Calu3 (cell line): ENCODE results near the gene BUB1B. TPM values are rescaled to one million over a fixed set of nuclear protein-coding genes. Genes with fewer than 3 reads are reported as not detected.

Experiments used
- BruUV-seq: library from RNA; stranded (reverse); fragments of 400-500 nt; replicated peaks from 2 replicates; lab custom pipeline; 2021; lab: Mats Ljungman, UMichigan
- CTCF ChIA-PET: fragments of 300-600 bp; sonication (Branson Sonifier 250); formaldehyde crosslinking; loops from one replicate; lab custom pipeline; 2022; ENCODE audit warnings: antibody characterized with exemption; lab: Charles Lee
- DNase-seq: peaks from one replicate; pipeline ENCODE4 v3.0.0; 2022
- H3K27ac Mint-ChIP-seq: one replicate; pipeline ENCODE4 v1.8.0; 2022; ENCODE audit warnings: mixed read lengths; ENCODE audit not compliant: unreplicated experiment
- H3K27me3 Mint-ChIP-seq: one replicate; pipeline ENCODE4 v1.8.0; 2022; ENCODE audit warnings: mixed read lengths; ENCODE audit not compliant: unreplicated experiment
- H3K36me3 Mint-ChIP-seq: one replicate; pipeline ENCODE4 v1.8.0; 2022; ENCODE audit warnings: mild to moderate bottlenecking, moderate library complexity, mixed read lengths; ENCODE audit not compliant: insufficient read depth, unreplicated experiment
- H3K4me1 Mint-ChIP-seq: one replicate; pipeline ENCODE4 v1.8.0; 2022; ENCODE audit warnings: mild to moderate bottlenecking, low read depth, mixed read lengths; ENCODE audit not compliant: unreplicated experiment
- H3K4me3 Mint-ChIP-seq: one replicate; pipeline ENCODE4 v1.8.0; 2022; ENCODE audit warnings: mild to moderate bottlenecking, low read depth, moderate library complexity, mixed read lengths; ENCODE audit not compliant: unreplicated experiment
- H3K9me3 Mint-ChIP-seq: one replicate; pipeline ENCODE4 v1.8.0; 2022; ENCODE audit warnings: low read depth, mixed read lengths; ENCODE audit not compliant: unreplicated experiment
- CTCF ChIP-seq: fragments of 200-600 bp; IDR thresholded peaks from one replicate; pipeline ENCODE4 v1.8.0; 2022; ENCODE audit warnings: antibody characterized with exemption; ENCODE audit not compliant: unreplicated experiment
- intact Hi-C: fragments of 100-400 bp; cut with micrococcal nuclease; formaldehyde crosslinking; loops from one replicate; pipeline ENCODE4 v1.10.0; 2022; ENCODE audit not compliant: unreplicated experiment
- total RNA-seq: library from RNA; stranded (reverse); gene quantifications from 2 replicates; pipeline ENCODE4 v1.2.3, GENCODE V29; 2022

BUB1B gene
- total RNA-seq, 1 experiment from 2014 or later: 41.8 TPM

GRCh38 chr15:40155270-40155910 is 5.5 kb upstream of the BUB1B start:
- Mint-ChIP-seq H3K9me3 (no peaks in the 10 kb centered on the region), H3K4me3 (peak overlapping the region; percentile 18), H3K36me3 (peaks cover 5% of the 10 kb centered on the region), H3K27me3 (no peaks in the 10 kb centered on the region), H3K4me1 (peaks cover 30% of the 10 kb centered on the region), H3K27ac (peak overlapping the region; percentile 76)
- peak; percentile 65 for DNase-seq
- no peak for TF ChIP-seq CTCF
- CTCF ChIA-PET: interaction anchor here (0.9 kb wide), 1 partner anchor 108 kb away, joined by 3 read pairs; no protein-coding TSS in a partner anchor
- intact Hi-C loops: no loop called here
- BruUV-seq: no TSS peak

GRCh38 chr15:40157778-40158447 is 3.0 kb upstream of the BUB1B start:
- Mint-ChIP-seq H3K4me3 (no peak overlapping the region), H3K4me1 (peaks cover 17% of the 10 kb centered on the region), H3K36me3 (peaks cover 5% of the 10 kb centered on the region), H3K27me3 (no peaks in the 10 kb centered on the region), H3K9me3 (no peaks in the 10 kb centered on the region), H3K27ac (no peak overlapping the region)
- intact Hi-C loops: no loop called here
- CTCF ChIA-PET: interaction anchor here (0.7 kb wide), 1 partner anchor 51 kb away, joined by 3 read pairs; no protein-coding TSS in a partner anchor
- no peak for DNase-seq
- TF ChIP-seq CTCF: no peak
- no TSS peak for BruUV-seq

- intact Hi-C loops: loop anchor here (5.0 kb wide), 2 partner anchors 53 to 113 kb away; partner anchors contain the start of gene BMF
- BruUV-seq: no TSS peak
- H3K27me3 Mint-ChIP-seq: no peaks in the 10 kb centered on the region
- H3K9me3 Mint-ChIP-seq: no peaks in the 10 kb centered on the region
- no peak overlapping the region for H3K4me3 Mint-ChIP-seq
- no peak for TF ChIP-seq CTCF
- H3K27ac Mint-ChIP-seq: no peak overlapping the region
- peaks cover 11% of the 10 kb centered on the region for H3K4me1 Mint-ChIP-seq
- H3K36me3 Mint-ChIP-seq: peaks cover 4% of the 10 kb centered on the region
- CTCF ChIA-PET: interaction anchor here (0.6 kb wide), 1 partner anchor 24 kb away, joined by 3 read pairs; no protein-coding TSS in a partner anchor
- DNase-seq: no peak
Measured at GRCh38 chr15:40160021-40160420, 848 bp upstream of the BUB1B start.

DNA sequence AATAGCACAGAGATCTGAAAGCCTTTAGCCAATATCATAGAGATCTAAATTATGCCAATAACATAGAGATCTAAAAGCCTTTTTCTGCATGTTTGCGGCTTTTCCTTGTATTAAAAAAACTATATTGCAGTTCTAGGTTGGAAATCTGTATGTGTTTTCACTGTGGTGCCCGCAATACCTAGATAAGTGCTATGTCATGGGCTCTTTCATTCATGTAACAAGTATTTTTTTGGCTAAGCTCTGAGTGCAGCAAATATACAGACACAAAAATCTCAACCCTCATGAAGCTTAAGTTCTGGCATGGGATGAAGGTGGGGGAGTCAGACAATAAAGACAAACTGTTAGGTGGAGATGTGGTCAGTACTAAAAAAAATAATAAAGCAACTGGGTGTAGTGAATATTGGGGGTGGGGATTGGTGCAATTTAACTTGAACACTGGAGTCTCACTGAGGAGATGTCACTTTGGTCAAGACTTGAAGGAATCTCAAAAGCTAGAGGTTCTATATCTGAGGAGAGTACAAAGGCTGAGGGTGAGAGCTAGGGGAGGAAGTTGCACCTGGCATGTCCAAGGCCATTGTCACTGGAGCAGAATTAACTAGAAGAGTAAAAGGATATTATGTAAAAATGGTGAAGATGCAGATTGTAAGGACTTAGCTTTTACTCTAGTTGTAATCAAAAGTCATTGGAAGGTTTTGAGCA is 973 bp downstream of the BUB1B start:
- H3K36me3 Mint-ChIP-seq: peaks cover 3% of the 10 kb centered on the region
- intact Hi-C loops: loop anchor here (5.0 kb wide), 2 partner anchors 55 to 115 kb away; partner anchors contain the start of gene BMF
- H3K27ac Mint-ChIP-seq: no peak overlapping the region

More for the DNA sequence above, 973 bp downstream of the BUB1B start:
- CTCF ChIA-PET: interaction anchor here (1.9 kb wide), 1 partner anchor 55 kb away, joined by 7 read pairs; no protein-coding TSS in a partner anchor
- no peak for DNase-seq
- no peaks in the 10 kb centered on the region for H3K9me3 Mint-ChIP-seq
- BruUV-seq: no TSS peak
- no peaks in the 10 kb centered on the region for H3K27me3 Mint-ChIP-seq
- no peak overlapping the region for H3K4me3 Mint-ChIP-seq
- TF ChIP-seq CTCF: no peak
- H3K4me1 Mint-ChIP-seq: no peaks in the 10 kb centered on the region
